Measurements from ENCODE around the gene DPH6.

- TF ChIP-seq EZH2 (IDR thresholded peaks at IDR 0.05; ENCODE audit: borderline replicate concordance) (no peak), CTCF (IDR thresholded peaks at IDR 0.05; ENCODE audit: poor library complexity) (no peak), EZH2phosphoT487 (IDR thresholded peaks at IDR 0.05; ENCODE audit: low read depth, severe bottlenecking, unreplicated experiment) (no peak)
Observed at GRCh38 chr15:35455201-35455600, 90.8 kb downstream of the DPH6 start.
